GM12891 (cell line): ENCODE measurements around the gene MYL10.

ENCODE experiments used
- DNase-seq: peaks from one replicate; pipeline ENCODE4 v3.0.0; 2011; ENCODE audit warnings: low spot score; ENCODE audit not compliant: insufficient read length
- FAIRE-seq: peaks from 2 replicates; lab custom pipeline; 2011; peaks lifted over from hg19 to GRCh38; lab: Jason Lieb, UNC
- PAX5 ChIP-seq: IDR thresholded peaks from 2 replicates; pipeline ENCODE4 v1.6.1; 2011; ENCODE audit warnings: low read length, moderate library complexity, mild to moderate bottlenecking; ENCODE audit not compliant: insufficient read depth, severe bottlenecking
- POLR2A ChIP-seq: IDR thresholded peaks from 2 replicates; pipeline ENCODE4 v1.6.1; 2011; ENCODE audit warnings: low read depth, low read length, control low read depth
- POLR2AphosphoS5 ChIP-seq: IDR thresholded peaks from 2 replicates; pipeline ENCODE4 v1.6.1; 2011; ENCODE audit warnings: low read depth, low read length, control low read depth
- POU2F2 ChIP-seq: IDR thresholded peaks from 2 replicates; pipeline ENCODE4 v1.6.1; 2011; ENCODE audit warnings: low read depth, mild to moderate bottlenecking, control low read depth, low read length, moderate library complexity
- SPI1 ChIP-seq: IDR thresholded peaks from 2 replicates; pipeline ENCODE4 v1.6.1; 2011; ENCODE audit warnings: low read depth, low read length, control low read depth
- TAF1 ChIP-seq: IDR thresholded peaks from 2 replicates; pipeline ENCODE4 v1.6.1; 2011; ENCODE audit warnings: low read depth, low read length, control low read depth

The MYL10 gene

GRCh38 chr7:101635484-101635883 is 6.4 kb upstream of the MYL10 start:
- TF ChIP-seq POLR2AphosphoS5, result no peak
- TF ChIP-seq SPI1, result no peak
- TF ChIP-seq PAX5, result no peak
- TF ChIP-seq POU2F2, result no peak
- TF ChIP-seq POLR2A, result no peak
- TF ChIP-seq TAF1, result no peak
- no peak for DNase-seq
- no peak for FAIRE-seq

- TF ChIP-seq PAX5 (no peak), POU2F2 (no peak), POLR2AphosphoS5 (no peak), POLR2A (no peak)
- DNase-seq (no peak), FAIRE-seq (no peak)
These were observed 5.2 kb upstream of the MYL10 start for GRCh38 chr7:101634196-101634717.

GRCh38 chr7:101633511-101633910 is 4.4 kb upstream of the MYL10 start:
- DNase-seq (no peak), FAIRE-seq (no peak)
- TF ChIP-seq PAX5, result no peak
- TF ChIP-seq TAF1, result no peak
- TF ChIP-seq POLR2AphosphoS5, result no peak
- no peak for TF ChIP-seq POLR2A
- no peak for TF ChIP-seq SPI1

- TF ChIP-seq POU2F2, result no peak
- no peak for TF ChIP-seq TAF1
- TF ChIP-seq POLR2AphosphoS5, result no peak
- no peak for TF ChIP-seq SPI1
- no peak for TF ChIP-seq POLR2A
- TF ChIP-seq PAX5, result no peak
- FAIRE-seq, result no peak
- DNase-seq, result no peak
These were observed 3.5 kb upstream of the MYL10 start for GRCh38 chr7:101632641-101633040.

GRCh38 chr7:101631224-101631714 is 2.2 kb upstream of the MYL10 start:
- no peak for FAIRE-seq
- TF ChIP-seq POLR2AphosphoS5 (no peak), TAF1 (no peak), PAX5 (no peak)
- no peak for DNase-seq

- FAIRE-seq (no peak), DNase-seq (no peak)
- TF ChIP-seq TAF1 (no peak), PAX5 (no peak), POU2F2 (no peak), POLR2A (no peak), POLR2AphosphoS5 (no peak), SPI1 (no peak)
These were observed 1.5 kb upstream of the MYL10 start for GRCh38 chr7:101630591-101630990.

GRCh38 chr7:101628522-101628921 is 574 bp downstream of the MYL10 start:
- FAIRE-seq (no peak), DNase-seq (no peak)
- TF ChIP-seq POLR2A (no peak), TAF1 (no peak), POLR2AphosphoS5 (no peak), PAX5 (no peak), POU2F2 (no peak), SPI1 (no peak)

GRCh38 chr7:101626758-101627157 is 2.3 kb downstream of the MYL10 start:
- FAIRE-seq (no peak), DNase-seq (no peak)
- TF ChIP-seq TAF1, result no peak
- TF ChIP-seq POU2F2, result no peak
- TF ChIP-seq PAX5, result no peak
- TF ChIP-seq POLR2A, result no peak
- no peak for TF ChIP-seq SPI1
- TF ChIP-seq POLR2AphosphoS5, result no peak

GRCh38 chr7:101626069-101626671 is 2.9 kb downstream of the MYL10 start:
- DNase-seq, result no peak
- FAIRE-seq, result no peak

More at GRCh38 chr7:101626069-101626671, 2.9 kb downstream of the MYL10 start:
- TF ChIP-seq POLR2A, result no peak
- TF ChIP-seq POU2F2, result no peak
- no peak for TF ChIP-seq PAX5
- TF ChIP-seq TAF1, result no peak
